Measurements from ENCODE around the gene ATP8B1.
A peak's percentile ranks its signal among the peaks of the same experiment; 100 is the strongest.

- TF ChIP-seq, protein P1, sequence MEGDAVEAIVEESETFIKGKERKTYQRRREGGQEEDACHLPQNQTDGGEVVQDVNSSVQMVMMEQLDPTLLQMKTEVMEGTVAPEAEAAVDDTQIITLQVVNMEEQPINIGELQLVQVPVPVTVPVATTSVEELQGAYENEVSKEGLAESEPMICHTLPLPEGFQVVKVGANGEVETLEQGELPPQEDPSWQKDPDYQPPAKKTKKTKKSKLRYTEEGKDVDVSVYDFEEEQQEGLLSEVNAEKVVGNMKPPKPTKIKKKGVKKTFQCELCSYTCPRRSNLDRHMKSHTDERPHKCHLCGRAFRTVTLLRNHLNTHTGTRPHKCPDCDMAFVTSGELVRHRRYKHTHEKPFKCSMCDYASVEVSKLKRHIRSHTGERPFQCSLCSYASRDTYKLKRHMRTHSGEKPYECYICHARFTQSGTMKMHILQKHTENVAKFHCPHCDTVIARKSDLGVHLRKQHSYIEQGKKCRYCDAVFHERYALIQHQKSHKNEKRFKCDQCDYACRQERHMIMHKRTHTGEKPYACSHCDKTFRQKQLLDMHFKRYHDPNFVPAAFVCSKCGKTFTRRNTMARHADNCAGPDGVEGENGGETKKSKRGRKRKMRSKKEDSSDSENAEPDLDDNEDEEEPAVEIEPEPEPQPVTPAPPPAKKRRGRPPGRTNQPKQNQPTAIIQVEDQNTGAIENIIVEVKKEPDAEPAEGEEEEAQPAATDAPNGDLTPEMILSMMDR (IDR thresholded peaks at IDR 0.05): no peak
- TF ChIP-seq POLR2A (IDR thresholded peaks at IDR 0.05) (no peak), POLR2AphosphoS5 (IDR thresholded peaks at IDR 0.05) (peak; percentile 50)
Measured at GRCh38 chr18:57737400-57738060, 65.6 kb downstream of the ATP8B1 start.

Data from prostate gland (tissue), 2 donors.